ENCODE measurements around the gene TDRD9.

Gene TDRD9

DNA sequence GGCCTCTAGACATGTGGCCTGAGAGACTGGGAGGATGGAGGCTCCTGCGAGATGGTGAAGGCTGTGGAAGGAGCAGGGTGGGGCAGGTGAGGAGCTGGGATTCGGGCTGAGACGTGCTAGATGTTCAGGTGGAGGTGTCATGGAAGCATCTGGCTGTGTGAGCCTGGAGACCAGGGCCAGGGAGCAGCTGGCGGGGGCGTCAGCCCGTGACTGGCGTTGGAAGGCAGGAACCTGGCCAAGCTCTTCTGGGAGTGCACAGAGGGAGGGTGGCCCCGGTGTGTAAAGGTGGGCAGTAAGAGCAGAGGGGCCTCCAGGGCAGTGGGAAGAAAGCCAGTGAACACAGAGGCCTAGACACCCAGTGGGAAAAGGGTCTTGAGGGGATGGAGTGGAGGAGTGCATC, 69.1 kb downstream of the TDRD9 start:
- DNase-seq, result no peak

DNA sequence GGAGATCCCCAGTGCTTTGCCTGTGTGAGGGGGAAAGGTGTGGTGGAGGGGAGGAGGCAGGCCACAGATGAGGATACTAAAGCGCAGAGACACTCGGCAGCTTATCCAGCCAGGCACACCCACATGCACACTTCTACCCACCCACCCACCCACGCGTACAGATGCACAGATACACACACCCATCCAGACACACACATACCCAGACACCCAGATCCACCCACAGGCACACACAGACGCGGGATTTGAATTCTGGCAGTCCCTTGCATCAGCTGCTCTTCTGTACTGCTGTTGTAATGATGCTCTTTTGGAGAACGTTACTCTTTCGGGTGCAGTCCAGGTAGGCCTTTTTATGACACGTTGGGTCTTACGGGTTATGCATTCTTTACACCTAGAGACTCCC, 69.8 kb downstream of the TDRD9 start:
- DNase-seq, result no peak

DNA sequence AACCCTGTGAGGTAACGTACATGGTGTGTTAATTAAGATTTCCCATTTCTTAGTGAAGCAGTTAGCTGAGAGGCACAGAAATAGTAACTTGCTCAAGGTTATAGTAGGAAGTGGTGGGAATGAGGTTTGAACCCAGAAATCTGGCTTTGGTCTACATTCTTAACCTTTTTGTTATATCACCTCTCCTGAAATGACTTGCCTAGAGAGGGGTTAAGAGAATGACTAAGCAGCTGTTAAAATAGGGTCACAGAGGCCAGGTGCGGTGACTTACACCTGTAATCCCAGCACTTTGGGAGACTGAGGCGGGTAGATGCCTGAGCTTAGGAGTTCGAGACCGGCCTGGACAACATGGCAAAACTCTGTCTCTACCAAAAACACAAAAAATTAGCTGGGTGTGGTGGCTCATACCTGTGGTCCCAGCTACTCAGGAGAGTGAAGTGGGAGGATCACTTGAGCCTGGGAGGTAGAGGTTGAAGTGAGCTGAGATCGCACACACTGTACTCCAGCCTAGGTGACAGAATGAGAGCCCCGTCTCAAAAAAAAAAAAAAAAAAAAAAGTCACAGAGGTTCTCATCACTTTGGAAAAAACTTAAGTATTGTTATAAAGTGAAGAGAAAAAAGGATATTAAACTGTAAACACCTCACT, 71.7 kb downstream of the TDRD9 start:
- DNase-seq, result no peak

DNA sequence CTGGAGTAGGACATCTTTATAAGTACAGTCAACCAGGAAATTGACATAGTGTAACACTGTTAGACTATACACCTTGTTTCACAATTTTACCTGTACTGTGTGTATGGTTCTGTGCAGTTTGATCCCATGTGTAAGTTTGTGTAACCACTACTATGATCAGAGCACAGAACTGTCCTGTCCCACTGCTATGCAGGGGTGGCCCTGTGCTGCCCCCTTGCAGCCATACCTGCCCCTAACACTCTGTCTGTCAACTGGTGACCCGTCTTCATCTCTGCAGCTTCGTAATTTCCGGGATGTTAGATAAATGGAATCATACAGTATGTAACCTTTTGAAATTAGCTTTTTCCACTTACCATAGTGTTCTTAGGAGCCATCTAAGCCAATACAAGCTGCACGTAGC, 72.7 kb downstream of the TDRD9 start:
- no peak for DNase-seq

DNA sequence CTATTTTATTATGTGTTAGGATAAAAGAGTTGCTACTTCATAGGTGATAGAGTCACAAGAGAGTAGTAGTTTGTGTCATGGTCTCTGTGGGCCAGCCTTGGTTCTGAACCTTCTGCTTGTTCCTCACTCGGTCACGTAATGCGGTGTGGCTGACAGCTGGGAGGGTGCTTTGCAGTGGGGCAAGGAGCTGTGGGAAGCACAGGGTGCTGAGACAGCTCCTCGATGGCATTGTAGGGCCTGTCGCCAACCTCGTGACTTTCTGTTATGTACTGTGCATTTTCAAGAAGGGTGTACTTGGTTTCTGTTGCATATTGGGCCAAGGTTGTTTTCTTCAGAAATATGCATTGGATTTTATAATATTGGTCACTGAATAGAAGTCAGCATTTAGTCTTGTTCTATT, 75.4 kb downstream of the TDRD9 start:
- DNase-seq, result no peak

DNA sequence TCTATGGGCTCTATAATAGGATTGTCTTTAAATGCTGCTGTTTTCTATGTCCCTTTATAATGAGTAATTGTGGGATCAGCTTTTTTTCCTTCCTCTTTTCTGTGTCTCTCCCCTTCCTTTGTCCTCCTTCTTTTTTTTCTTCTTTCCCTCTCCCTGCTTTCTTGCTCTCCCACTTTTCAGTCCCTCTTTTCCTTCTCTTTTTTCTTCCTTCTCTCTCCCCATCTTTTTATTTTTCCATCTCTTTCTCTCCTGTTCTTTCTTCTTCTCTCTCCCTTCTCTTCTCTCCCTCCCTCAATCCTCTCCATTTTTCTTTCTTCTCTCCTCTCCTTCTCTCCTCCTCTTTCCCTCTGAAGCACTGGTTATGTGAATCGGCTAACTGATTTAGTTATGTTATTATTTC, 76.6 kb downstream of the TDRD9 start:
- DNase-seq, result no peak

DNA sequence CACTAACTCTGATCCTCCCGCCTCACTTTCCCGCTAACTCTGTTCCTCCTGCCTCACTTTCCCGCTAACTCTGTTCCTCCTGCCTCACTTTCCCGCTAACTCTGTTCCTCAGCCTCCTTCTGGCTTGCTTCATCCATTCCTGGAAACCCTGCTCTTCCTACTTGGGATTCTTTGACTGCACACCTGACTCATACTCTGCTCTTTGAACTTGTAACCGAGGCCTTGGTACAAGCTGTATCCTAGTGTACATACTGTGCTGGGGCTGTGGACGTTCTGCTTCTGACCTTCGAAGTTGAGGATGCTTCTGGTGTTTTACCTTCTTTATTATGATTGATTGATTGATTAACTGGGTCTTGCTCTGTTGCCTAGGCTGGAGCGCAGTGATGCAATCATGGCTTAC, 77.2 kb downstream of the TDRD9 start:
- DNase-seq, result no peak

DNA sequence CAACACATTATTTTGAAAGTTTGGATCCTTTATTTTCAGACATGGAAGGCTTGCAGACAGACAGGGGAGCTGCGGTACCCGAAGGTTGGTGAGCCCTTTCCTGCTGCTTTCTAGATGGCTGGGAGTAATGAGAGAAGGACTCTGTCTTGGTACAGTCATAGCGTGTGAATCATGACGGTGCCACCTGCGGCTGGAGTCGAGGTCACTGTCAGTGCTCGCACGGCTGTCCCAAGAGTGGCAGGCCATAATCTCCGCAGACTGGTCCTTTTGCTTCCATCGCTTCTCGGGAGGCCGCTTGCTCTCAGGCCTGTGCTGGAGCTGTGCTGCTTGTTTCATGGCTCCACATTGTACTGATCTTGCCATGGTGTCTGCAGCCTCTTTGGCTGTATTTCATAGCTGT, 78.9 kb downstream of the TDRD9 start:
- no peak for DNase-seq

DNA sequence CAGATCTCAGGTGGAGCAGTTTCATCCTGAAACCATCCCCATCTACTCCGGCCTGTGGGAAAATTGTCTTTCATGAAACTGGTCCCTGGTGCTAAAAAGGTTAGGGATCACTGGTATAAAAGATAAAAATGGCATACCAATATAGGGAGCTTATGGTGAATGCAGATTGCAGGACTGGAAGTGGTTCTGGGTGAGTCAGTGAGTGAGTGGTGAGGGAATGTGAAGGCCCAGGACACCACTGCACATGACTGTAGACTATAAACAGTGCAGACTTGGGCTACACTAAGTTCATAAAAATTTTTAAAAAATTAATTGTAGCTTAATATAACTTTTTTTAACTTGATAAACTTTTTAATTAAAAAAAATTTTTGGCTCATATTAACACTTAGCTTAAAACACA, 81.0 kb downstream of the TDRD9 start:
- no peak for DNase-seq

DNA sequence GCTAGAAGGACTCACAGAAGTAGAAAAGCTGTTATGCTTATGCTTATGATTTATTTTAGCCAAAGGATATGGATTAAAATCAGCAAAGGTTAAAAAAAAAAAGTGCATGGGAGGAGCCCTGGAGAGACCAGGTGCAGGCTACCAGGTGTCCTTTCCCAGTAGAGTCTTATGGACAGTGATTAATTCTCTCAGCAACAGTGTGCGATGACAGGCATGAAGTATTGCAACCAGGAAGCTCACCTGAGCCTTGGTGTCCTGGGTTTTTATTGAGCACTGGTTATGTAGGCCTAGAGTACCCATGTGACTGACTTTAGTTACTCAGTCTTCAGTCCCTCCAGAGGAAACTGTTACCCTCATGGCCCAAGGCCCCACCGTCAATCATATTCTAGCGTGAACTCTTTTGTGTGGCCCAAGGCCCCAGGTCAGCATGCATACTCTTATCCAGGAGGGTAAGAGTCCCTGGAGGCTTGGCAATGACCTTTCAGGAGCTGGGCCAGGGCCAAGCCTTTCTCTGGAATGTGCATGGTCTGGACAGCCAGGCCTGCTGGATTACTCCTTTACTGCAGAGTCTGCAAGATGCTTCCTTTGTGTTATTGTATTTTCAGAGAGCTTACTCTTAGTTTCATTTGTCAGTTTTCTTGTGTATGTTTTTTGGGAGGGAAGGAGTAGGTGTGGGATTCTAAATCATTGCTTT, 83.7 kb downstream of the TDRD9 start:
- DNase-seq, result no peak

DNA sequence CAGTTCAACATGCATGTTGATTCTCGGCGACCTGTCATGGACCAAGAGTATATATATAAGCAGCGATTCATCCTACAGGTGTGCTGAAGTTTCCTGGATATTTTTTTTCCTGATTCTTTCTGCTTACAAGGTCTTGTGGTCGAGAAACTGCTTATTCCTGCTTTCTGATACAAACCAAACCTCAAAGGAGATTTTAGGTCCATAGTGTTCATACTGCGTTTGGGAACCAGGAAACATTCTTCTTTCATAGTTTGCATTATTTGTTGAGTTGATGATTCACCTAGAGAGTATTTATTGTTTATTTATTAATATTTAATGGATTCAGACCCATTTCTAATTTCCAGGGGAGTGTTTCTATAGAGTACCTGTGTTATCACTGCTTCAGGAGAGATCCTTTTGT, 86.5 kb downstream of the TDRD9 start:
- no peak for DNase-seq

DNA sequence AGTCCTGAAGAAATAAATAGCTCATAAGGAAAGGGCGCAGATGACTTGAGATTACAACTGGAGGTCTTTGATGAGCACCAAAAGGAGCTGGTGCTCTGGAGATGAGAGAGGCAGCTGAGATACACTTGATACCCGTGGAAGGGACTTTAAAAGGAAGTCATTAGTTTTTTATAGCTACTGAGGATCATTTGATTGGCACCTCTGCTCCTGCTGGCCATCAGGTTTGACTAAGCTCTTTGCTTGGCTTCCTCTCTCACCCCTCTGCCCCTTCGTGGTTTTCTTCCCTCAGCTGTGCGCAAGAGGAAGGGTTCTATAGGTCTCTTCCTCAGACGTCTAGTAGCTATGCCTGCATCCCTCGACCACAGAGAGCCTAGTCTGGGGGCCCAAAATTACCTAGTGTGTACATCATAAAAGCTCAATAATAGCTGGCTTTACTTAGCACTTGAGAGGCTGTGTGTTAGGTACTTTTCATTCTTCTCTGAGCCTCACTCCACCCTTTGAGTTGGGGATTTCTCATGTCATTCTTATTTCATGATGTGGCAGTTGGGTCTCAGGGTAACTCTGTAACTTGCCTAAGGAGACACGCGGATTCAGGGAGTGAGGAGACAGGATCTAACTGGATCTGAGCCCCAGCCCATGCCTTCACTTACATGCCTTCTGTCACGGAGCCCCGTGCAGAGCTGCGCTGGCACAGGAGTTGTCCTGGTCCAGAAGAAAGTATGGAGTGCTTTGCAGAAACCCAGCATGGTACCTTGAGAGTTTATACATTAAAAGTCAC, 88.8 kb downstream of the TDRD9 start:
- DNase-seq, result no peak

DNA sequence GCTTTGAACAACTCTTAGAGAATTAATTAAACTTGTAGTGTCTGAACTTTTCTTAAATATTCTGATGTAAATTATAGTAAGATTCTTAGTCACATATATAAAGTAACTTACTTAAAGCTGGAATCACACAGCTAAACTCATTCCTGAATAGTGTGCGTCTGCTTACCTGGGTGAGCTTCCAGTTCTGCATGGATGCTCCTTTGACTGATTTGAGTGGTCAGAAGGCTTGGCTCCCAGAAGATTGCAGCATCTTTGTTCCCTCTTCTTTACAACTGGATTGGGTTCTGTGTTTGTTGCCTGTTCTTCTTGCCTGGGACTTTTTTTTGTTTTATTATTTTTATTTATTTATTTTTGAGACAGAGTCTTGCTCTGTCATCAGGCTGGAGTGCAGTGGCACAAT, 90.8 kb downstream of the TDRD9 start:
- DNase-seq, result no peak

DNA sequence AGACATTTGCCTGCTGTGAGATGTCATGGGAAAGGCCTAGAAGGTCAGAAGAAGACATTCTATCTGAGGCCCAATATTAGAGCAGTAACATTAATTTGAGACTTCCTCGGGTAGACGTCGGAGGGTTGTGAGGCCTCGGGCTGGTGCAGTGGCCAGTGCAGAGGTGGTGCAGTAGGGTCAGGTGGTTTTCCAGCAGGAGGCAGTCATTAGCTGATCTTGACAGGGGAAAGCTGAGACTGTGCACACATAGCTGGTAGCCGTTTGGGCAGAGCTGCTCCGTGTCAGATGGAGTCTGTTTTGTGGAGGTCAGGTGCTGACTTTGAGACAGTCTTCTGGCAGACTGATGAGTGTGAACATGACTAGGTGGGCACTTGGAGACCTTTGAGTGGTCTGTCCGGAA, 91.5 kb downstream of the TDRD9 start:
- DNase-seq, result no peak

DNA sequence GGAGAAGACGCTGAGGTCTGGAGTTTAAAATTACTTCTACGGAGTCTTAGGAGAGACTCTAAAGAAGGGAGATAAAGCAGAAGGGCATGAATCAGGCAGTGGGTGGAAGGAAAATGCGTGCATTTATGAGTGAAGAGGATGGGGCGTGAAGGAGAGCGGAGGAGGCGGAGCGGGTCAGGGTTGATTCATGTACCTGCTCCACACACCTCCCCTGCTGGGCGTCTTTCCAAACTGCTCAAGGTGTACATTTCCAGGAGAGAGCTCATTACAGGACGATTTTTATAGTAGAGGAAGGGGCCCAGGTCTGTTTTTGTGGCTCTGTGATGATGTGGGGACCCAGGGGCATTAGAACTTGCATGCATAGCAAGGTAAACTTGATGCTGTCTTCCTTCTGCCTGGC, 92.2 kb downstream of the TDRD9 start:
- DNase-seq, result no peak

DNA sequence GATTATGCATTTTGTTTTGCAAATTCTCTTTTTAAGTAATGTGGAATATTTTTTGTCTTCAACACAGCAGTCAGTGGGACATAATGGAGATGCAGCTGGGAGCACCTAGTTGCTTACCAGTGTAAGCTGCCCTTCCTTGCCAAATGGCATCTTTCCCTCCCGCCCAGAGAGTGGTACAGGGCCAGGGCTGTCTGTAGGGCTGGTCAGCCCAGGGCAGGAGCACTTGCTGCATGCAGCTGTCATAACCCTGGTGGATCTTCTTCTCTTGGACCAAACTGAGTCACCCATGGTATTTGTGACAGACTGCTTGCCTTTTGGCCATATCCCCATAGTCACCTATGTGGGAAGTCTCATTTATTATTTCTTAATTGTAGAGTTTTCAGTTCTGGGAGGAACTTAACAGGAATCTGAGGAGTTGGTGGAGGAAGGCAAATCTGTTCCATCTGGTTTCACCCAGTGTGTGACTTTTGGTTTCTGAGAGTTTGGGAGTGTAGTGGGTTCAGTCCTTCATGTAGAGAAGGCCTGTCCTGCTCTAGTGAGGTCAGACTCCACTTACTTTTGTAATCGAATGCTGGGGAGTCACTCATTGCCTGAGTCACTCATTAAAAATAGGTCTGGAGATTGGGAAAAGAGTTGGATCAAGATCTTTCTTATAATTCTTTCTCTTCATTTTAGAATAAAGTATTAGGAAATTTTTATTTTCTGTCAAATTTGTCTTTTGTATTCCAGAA, 95.2 kb downstream of the TDRD9 start:
- DNase-seq, result no peak

DNA sequence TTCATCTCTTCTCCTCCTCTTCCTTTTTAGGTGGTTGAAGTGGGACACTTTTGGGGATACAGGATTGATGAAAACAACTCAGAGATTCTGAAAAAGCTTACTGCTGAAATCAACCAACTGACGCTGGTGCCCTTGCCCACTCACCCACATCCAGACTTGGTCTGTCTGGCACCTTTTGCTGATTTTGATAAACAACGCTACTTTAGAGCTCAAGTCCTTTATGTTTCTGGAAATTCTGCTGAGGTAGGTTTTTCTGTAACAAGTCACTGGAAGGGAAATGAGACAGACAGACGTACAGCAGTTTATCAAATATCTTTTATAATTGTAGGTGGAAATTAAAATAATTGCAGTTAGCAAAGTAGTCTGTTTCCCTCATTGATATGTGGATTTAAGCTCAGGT, 97.3 kb downstream of the TDRD9 start:
- no peak for DNase-seq

DNA sequence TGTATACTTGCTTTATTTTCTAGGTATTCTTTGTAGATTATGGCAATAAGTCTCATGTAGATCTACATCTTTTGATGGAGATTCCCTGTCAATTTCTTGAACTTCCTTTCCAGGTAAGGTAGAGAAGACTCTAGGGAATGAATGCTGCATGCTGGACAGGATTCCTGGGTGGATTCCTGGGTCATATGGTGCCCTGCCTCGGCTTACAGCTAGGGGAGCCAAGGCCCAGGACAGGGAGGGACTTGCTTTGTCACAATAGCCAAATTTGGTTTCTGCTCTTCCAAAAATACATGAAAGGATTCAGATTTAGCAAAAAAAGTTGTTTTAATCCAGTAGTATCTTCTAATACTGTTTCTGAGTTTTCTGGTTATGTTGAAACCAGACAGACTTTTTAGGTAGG, 97.8 kb downstream of the TDRD9 start:
- no peak for DNase-seq

DNA sequence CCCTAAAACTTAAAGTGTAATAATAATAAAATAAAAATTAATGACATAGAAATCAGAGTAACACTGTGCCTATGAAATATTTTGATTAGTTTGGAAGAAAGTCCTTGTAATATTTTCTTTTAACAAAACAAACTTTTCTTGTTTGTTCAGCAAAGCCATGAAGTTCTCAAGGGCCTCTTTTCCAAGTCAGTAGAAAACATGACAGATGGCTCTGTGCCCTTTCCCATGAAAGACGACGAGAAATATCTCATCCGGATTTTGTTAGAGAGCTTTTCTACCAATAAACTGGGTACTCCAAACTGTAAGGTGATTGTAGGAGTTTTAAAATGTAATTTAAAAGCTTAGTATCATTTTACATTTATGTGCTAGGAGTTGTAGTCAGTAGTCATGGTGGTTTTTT, 102.7 kb downstream of the TDRD9 start:
- no peak for DNase-seq

DNA sequence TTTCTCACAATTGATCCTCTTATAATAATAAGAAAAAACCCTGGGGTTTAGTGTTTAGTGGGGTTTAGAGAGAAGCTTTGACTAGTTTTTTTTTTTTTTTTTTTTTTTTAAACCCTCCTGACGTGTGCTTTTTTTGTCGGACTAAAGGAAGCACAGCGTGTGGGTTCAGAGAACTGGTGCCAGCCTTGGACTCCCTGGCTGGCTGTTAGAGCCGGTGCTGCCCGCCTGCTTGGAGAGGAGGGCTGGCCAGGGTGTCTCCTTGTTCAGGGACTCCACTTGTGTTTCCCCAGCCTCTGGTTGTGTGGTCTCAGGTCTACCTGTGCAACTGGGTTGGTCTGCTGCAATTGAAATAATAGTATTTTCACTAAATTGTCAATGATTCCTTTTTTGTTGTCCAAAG, 103.1 kb downstream of the TDRD9 start:
- no peak for DNase-seq

DNA sequence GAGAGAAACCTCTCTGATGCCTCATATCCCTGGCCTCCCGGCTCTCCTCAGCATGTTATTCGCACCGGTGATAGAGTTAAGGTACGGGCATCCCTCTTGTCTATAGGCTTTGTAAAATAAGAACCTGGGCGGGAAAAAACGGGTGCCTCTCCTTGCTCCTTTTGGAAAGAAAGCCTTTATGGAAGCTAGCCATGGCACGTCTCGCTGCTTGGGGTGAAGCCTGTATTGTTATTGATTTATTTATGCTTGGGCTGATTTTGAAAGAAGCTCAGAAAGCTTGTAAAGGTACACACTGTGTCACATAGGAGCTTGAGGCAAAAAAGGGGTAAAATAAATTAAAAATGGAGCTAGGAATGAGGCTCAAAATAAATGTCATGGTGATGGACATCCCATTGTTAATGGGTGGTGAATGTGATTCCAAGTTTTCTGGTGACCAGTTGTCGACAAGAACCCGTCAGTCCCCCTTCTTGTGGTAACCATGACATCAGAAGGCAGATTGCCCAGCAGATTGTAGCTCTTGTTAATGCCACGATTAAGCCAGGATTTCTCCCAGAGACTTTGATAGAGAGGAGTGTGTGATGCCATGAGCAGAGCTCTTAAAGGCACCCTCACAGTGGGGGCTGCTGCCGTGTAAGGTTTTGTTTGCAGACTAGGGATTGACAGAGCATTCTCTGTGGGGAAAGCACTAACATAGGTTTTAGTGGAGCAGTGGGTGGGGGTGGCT, 106.9 kb downstream of the TDRD9 start:
- no peak for DNase-seq

DNA sequence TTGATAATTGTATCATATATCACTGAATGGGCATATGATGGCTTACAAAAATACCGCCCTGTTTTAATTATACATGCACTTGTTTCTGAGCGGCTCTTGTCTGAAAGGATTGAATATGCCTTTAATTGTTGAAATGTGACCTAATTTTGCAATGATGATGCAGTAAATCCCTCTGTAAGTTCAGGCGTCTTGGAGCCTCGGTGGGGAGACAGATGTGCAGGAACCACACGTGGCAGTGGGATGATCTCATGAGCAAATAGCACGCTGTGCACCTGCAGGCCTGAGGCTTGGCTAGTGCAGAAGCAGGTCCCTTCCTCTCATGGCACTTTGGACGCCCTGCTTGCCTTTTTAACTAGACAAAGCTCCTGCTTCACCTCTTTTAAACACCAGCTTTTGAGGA, 108.0 kb downstream of the TDRD9 start:
- no peak for DNase-seq

DNA sequence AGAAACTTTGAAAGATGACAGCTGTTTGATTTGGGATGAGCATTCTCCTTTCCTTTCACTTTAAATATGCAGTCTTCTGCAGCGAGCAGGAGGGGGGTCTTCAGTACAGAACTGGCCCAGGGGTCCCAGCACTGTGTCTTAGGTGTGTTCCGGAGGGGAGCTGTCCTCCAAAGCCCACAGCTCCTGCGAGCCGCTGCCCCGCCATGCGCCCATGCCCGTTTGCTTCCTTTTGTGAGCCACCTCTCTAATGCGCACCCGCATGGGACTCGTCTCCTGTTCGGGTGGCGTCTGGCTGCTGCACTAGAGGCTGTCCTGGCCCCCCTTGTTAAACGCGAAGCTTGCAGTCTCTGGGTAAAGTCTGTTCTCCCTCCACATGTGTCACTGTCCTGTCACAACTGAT, 108.8 kb downstream of the TDRD9 start:
- no peak for DNase-seq

All from activated effector memory CD4-positive, alpha-beta T cell treated with anti-CD3 and anti-CD28 coated beads, Interleukin-2, amount 50 U/mL, for 16 hours (primary cell).